ENCODE measurements around the gene RANBP1. TPM values are rescaled to one million over a fixed set of nuclear protein-coding genes. Genes with fewer than 3 reads are reported as not detected.
"Not testable (repeated sequence)": the region's sequence is repeated elsewhere in the genome, so short reads cannot be mapped to it uniquely, and the experiment has no call there.

RANBP1 gene
- total and polyA plus RNA-seq, 11 donors, result 29.3 to 85.3 (median 41.5) TPM

DNA sequence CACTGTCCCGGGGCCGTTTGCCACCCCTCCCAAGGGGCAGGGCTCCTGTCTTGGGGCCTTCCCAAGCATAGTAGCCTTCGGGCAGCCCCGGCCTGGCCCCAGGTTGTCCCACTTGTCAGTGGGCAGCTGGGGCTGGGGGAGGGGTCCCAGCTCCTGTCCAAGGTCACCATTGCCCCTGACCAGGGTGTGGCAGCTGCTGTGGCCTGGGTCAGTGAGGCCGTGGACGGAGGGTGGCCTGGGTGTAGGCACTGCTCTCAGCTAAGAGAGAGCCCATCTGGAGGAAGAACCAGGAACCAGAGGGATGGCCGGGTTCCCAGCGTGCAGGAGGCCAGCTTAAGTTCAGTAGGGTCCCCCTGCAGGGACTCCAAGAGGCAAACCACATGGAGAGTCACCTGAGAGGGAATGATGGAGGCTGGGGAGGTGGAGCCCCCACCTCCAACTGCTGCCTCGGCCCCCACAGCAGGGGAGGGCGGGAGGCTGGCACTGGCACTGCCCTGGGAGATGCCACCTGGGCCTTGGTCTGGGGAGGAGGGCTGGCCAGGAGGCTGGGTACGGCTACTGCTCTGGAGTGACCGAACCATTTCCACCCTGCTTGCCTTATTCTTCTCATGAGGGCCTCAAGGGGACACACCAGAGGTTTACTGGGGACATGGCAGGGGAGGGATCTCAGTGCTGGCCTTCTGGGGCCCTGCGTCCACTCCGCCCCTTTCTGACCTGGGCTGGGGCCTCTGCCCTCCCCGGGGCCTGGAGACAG lies 41.7 kb downstream of the RANBP1 start:
- no peak overlapping the region for H3K27ac ChIP-seq
- no peaks in the 10 kb centered on the region for H3K36me3 ChIP-seq
- intact Hi-C loops (cut with DNase I), result loop anchor here (1.0 to 5.0 kb wide), 7 partner anchors 81 to 128 kb away; partner anchors contain the start of gene RTN4R (in 6 of the 10)
- no peaks in the 10 kb centered on the region for H3K9me3 ChIP-seq
- H3K4me1 ChIP-seq, result peaks cover 0 to 11% (median 0%) of the 10 kb centered on the region in 12 donors
- peaks cover 0 to 10% (median 0%) of the 10 kb centered on the region in 9 donors for H3K27me3 ChIP-seq
- H3K4me3 ChIP-seq, result no peak overlapping the region
- 56 to 78% (median 67%) methylated on average over 10 to 15 of the region's 15 CpGs for WGBS, 4 donors
- no peak for ATAC-seq
- DNase-seq, result no peak
- TF ChIP-seq POLR2A (IDR thresholded peaks at IDR 0.05), result no peak
- TF ChIP-seq, protein P1, sequence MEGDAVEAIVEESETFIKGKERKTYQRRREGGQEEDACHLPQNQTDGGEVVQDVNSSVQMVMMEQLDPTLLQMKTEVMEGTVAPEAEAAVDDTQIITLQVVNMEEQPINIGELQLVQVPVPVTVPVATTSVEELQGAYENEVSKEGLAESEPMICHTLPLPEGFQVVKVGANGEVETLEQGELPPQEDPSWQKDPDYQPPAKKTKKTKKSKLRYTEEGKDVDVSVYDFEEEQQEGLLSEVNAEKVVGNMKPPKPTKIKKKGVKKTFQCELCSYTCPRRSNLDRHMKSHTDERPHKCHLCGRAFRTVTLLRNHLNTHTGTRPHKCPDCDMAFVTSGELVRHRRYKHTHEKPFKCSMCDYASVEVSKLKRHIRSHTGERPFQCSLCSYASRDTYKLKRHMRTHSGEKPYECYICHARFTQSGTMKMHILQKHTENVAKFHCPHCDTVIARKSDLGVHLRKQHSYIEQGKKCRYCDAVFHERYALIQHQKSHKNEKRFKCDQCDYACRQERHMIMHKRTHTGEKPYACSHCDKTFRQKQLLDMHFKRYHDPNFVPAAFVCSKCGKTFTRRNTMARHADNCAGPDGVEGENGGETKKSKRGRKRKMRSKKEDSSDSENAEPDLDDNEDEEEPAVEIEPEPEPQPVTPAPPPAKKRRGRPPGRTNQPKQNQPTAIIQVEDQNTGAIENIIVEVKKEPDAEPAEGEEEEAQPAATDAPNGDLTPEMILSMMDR (IDR thresholded peaks at IDR 0.05), result no peak

DNA sequence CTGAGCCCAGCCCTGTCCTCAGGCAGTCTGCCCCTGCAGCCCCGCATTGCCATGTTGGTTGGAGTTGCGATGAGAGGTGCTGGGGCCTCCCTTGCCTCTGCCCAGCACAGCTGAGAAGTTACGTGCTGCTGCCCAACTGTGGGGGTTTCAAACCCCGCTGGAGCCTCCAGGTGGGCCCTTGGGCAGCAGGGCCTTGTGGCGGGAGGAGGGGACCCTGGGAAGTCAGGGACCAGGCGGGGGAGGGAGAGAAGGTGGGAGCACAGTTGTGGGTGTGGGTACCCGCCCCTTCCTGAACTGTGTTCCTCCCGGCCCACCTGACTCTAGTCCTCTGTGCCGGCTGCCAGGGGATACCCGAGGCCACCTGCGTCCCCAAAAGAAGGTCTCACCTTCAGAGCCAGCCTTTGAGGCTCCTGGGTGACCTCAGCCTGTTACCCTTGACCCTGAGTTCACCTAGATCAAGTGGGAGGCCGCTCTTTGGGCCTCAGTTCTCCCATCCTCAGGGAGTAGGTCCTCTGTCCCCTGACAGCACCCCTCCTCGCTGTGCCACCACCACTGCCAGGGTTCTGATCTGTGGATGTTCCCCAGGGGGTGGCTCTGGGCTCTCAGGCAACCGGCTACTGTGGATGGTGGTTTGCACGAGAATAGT lies 42.6 kb downstream of the RANBP1 start:
- peaks cover 0 to 10% (median 0%) of the 10 kb centered on the region in 9 donors for H3K27me3 ChIP-seq
- no peak overlapping the region for H3K4me3 ChIP-seq
- no peaks in the 10 kb centered on the region for H3K36me3 ChIP-seq
- intact Hi-C loops (cut with DNase I), result loop anchor here in 5 of 10 donors (1.0 to 5.0 kb wide), 3 partner anchors 109 to 126 kb away; partner anchors contain the start of gene RTN4R (in 4 of the 5)
- DNase-seq (no peak), ATAC-seq (no peak)
- H3K9me3 ChIP-seq, result no peaks in the 10 kb centered on the region
- WGBS, 4 donors, result 76 to 82% (median 79%) methylated on average over 9 to 15 of the region's 15 CpGs
- no peak overlapping the region for H3K27ac ChIP-seq
- H3K4me1 ChIP-seq, result peaks cover 0 to 11% (median 0%) of the 10 kb centered on the region in 12 donors
- TF ChIP-seq POLR2A (IDR thresholded peaks at IDR 0.05), result no peak
- TF ChIP-seq, protein P1 (IDR thresholded peaks at IDR 0.05), result no peak

DNA sequence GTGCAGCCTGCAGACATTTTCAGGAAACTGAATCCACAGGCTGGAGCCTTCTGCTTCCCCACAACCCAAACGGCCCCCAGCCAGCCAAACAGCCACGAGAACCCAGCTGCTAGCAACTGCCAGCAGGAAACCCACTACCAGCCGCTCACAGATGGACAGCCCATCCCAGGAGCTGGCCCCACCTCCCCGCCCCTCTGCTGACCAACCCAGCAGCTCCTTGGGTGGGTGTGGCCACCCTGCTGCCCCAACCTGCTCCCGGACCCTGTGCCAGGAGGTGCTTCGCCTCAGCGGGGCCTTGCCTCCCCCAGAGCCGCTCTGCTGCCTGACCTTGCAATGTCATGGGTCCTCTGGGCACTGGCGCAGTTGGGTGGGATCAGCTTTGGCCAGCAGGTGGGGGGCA lies 43.2 kb downstream of the RANBP1 start:
- no peak for TF ChIP-seq POLR2A (IDR thresholded peaks at IDR 0.05)
- TF ChIP-seq, protein P1 (IDR thresholded peaks at IDR 0.05), result no peak
- ATAC-seq (no peak), DNase-seq (no peak)
- Histone ChIP-seq H3K36me3 (no peaks in the 10 kb centered on the region), H3K4me1 (peaks cover 0 to 11% (median 0%) of the 10 kb centered on the region in 12 donors), H3K27me3 (peaks cover 0 to 10% (median 0%) of the 10 kb centered on the region in 9 donors), H3K27ac (no peak overlapping the region), H3K9me3 (no peaks in the 10 kb centered on the region), H3K4me3 (no peak overlapping the region)
- WGBS, 4 donors, result 54 to 62% (median 57%) methylated on average over 8 to 9 of the region's 9 CpGs
- intact Hi-C loops (cut with DNase I), result loop anchor here in 5 of 10 donors (5.0 kb wide), 2 partner anchors 108 to 123 kb away; partner anchors contain the start of gene RTN4R (in 4 of the 5)

DNA sequence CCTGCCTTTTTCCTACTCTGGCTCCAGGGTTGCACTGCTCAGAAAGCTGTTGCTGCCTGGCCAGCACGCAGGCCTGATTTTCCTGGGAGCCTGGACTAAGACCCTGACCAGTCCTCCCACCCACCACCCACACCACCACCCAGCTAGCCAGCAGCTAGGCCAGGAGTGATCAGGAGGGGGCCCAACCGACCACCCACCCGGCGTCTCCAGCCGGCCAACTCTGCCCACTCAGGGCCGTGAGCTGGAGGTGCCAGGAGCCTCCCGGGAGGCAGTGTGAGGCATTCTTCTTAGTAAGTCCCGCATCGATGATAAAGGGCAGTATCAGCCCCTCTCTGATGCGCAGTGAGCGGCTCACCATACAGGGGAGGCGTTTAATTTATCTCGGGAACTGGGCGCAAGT lies 43.6 kb downstream of the RANBP1 start:
- Histone ChIP-seq H3K4me1 (peaks cover 0 to 11% (median 0%) of the 10 kb centered on the region in 12 donors), H3K27me3 (peaks cover 0 to 10% (median 0%) of the 10 kb centered on the region in 9 donors)
- not testable (repeated sequence) for H3K9me3 ChIP-seq, H3K27ac ChIP-seq, DNase-seq, H3K36me3 ChIP-seq, ATAC-seq, H3K4me3 ChIP-seq
- intact Hi-C loops (cut with DNase I), result loop anchor here in 5 of 10 donors (5.0 kb wide), 2 partner anchors 108 to 123 kb away; partner anchors contain the start of gene RTN4R (in 4 of the 5)
- WGBS, 4 donors, result 72 to 83% (median 74%) methylated on average over 6 to 14 of the region's 14 CpGs
